A172 (cell line): ENCODE measurements around the gene EPHA1. TPM values are rescaled to one million over a fixed set of nuclear protein-coding genes. Genes with fewer than 3 reads are reported as not detected.

Experiments used
- DNase-seq: peaks from one replicate; pipeline ENCODE4 v3.0.0-alpha.2; 2015; ENCODE audit warnings: low spot score
- total RNA-seq: library from RNA; depleted of rRNA; stranded (reverse); fragments of >200 nt; shearing (Covaris generic); gene quantifications from 2 replicates; pipeline ENCODE4 v1.2.3, GENCODE V29; 2014

Gene EPHA1
- total RNA-seq, 1 experiment from 2014 or later, result 0.03 TPM

- no peak for DNase-seq
Measured at GRCh38 chr7:143389316-143390103, 19.1 kb downstream of the EPHA1 start.

- no peak for DNase-seq
Measured at GRCh38 chr7:143388491-143389101, 20.1 kb downstream of the EPHA1 start.

- no peak for DNase-seq
Measured at GRCh38 chr7:143388051-143388450, 20.6 kb downstream of the EPHA1 start.

GRCh38 chr7:143387156-143387975 is 21.3 kb downstream of the EPHA1 start:
- DNase-seq, result no peak

DNA sequence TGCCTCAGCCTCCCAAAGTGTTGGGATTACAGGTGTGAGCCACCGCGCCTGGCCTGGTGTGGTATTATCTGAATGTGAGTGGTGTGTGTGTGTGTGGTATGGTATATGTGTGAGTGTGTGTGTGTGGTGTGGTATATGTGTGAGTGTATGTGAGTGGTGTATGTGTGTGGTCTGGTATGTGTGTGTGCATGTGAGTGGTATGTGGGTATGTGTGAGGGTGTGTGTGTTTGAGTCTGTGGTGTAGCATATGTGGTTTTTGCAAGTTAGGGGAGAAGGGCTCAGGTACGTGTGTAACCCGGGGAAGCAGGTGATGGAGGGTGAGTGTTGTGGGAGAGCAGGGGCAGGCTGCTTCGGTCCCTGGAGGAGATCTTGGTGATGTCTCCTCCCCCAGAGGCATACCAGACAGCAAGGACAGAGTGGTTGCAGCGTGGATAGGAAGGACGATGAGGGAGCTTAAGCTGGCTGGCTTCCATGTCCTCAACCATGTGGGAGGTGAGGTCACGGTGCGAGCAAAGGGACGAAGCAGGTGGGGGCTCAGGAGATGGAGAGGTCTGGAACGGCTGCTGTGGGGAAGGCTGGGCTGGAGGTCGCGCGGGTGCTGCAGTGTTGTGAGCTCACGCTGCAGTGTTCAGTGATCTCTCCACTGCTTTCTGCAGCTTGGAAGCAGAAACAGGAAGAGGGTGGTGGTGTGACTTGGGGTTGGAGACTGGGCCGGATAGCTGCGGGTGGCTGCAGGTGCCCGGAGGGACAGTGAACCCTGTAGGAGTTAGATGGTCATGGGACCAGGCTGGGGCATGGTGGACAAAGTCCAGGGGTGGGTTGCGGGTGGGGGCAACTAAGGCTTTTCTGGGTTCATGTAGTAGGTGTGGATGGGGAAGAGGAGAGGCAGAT is 22.5 kb downstream of the EPHA1 start:
- DNase-seq, result no peak

GRCh38 chr7:143384661-143385631 is 23.7 kb downstream of the EPHA1 start:
- no peak for DNase-seq

DNA sequence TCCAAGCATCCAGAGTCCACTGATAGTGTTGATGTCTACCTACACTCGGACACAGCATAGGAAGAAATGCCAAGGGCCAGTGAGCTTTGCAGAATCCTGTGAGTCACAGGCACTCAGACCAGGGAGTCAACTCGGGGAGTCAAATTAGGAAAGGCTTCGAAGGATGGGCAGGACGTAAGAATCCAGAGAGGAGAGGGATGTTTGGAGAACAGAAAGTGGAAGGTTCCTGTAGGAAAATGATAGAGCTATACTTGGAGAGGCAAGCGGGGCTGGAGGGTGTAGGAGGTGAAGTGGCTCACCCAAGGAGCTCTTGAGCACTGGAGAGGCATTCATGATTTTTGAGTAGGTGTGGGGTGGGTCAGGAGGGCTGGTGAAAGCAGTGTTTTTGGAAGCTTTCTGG is 24.5 kb downstream of the EPHA1 start:
- no peak for DNase-seq

DNA sequence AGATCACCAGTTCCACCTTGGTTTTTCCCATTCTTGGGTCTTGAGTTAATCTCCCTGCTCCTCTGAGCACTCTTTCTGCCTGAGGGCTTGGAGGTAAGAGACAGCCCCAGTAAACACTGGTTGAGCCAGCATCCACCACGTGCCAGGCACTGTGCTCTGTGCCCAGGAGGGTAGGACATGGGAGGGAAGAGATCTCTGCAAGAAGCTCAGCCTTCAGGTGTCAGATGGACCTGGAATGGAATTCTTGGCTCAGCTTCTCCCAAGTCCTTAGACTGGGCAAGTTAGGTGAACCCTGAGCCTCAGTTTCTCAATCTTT is 25.1 kb downstream of the EPHA1 start:
- no peak for DNase-seq

DNA sequence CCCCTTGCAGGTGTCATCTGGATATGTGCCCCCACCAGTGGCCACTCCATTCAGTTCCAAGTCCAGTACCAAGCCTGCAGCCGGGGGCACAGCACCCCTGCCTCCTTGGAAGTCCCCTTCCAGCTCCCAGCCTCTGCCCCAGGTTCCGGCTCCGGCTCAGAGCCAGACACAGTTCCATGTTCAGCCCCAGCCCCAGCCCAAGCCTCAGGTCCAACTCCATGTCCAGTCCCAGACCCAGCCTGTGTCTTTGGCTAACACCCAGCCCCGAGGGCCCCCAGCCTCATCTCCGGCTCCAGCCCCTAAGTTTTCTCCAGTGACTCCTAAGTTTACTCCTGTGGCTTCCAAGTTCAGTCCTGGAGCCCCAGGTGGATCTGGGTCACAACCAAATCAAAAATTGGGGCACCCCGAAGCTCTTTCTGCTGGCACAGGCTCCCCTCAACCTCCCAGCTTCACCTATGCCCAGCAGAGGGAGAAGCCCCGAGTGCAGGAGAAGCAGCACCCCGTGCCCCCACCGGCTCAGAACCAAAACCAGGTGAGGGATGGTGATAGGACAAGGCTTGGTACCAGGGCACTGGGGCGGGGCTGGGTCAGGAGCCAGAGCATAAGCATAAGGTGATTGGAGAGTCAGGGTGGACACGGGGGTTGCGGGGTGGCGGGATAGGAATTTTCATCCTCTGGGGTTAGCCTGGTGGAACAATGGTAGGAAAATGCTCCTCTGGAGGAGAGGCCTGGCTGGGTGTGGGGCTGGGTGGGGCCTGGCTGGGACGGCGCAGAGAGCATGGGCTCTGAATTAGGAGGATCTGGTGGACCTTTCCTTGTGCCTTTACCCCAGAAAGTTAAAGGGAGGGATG is 25.6 kb downstream of the EPHA1 start:
- DNase-seq, result no peak

DNA sequence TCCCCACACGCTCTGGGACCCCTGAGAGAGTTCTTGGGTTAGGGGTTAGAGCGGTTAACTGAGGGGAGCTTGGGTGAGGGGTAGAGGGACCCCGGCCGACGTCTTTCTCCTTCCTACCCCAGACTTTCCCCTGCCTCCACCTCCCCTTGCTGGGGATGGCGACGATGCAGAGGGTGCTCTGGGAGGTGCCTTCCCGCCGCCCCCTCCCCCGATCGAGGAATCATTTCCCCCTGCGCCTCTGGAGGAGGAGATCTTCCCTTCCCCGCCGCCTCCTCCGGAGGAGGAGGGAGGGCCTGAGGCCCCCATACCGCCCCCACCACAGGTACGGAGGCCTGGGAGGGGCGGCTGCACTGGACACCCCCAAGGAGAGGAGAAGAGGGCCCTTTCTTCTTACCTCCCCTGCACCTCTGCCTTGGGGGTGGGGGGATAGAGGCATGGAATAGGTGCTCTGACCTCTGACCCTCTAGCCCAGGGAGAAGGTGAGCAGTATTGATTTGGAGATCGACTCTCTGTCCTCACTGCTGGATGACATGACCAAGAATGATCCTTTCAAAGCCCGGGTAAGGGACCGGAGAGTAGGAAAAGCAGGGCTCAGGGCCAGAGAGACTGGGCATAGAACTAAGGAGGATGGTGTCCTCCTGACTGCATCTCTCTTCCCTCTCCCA is 26.4 kb downstream of the EPHA1 start:
- DNase-seq, result no peak

DNA sequence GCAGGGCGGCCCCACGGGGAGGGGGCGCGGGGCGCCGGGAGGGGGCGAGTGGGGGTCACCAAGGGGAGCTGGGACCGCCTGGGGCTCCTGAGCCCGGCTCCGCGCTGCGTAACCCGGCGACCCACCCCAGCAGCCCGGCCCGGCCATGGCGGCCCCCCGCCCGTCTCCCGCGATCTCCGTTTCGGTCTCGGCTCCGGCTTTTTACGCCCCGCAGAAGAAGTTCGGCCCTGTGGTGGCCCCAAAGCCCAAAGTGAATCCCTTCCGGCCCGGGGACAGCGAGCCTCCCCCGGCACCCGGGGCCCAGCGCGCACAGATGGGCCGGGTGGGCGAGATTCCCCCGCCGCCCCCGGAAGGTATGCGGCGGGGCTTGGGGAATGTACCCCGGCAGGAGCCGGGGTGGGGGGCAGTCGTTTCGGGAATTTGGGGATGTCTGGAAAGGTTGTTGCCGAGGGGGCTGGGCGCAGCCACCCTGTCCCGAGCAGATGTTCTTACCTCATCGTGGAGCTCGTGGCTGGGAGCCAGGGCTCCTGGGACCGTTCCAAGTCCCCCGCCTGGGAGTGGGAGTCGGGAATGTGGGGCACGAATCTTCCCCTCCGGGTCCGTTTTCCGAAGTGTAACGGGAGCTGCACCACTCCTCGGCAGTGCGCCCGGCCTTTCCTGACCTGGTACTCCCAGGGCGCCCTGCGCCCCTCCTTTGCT is 27.1 kb downstream of the EPHA1 start:
- peak; percentile 58 for DNase-seq

DNA sequence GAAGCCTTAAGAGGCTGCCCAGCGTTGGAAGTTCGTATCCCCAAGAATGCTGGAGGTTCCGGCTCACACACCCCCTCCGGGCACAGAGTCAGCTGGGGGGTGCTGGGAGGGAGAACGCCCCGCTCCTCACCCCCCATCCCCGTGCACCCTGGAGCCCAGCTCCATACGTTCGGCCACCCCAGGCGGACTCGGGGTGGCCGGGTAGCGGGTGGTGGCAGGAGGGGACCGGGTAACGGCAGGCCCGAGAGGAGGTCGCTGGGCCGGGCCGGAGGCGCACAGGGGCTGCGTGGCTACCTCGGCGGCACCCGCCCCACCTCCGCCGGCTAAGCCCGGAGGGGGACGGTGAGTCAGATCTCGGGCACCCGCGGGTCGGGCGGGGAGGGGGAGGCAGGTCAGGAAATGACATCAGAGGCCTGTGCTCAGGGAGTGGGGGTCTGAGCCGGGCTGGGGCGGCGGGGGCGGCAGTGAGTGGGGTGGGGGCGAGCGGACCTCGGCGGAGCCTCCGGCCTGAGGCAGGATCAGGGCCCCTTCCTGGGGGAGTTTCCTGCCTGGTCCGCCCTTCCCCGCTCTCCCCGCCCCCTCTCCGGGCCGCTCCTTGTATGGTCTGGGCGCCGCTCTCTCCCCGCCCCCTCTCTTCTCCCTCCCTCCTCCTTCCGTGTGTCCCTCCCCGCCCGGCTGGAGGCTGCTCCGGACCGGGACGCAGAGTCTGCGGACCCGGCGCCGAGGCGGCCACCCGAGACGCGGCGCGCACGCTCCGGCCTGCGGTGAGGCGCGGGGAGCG is 27.8 kb downstream of the EPHA1 start, which contains the start of gene ZYX:
ZYX (plus strand) TSS at position 700 of the 781 bp plus-strand sequence. CDS start 227 bp downstream, outside the sequence.
- peak; percentile 85 for DNase-seq

- peak; percentile 72 for DNase-seq
Measured at GRCh38 chr7:143380260-143380645, 28.4 kb downstream of the EPHA1 start.

DNA sequence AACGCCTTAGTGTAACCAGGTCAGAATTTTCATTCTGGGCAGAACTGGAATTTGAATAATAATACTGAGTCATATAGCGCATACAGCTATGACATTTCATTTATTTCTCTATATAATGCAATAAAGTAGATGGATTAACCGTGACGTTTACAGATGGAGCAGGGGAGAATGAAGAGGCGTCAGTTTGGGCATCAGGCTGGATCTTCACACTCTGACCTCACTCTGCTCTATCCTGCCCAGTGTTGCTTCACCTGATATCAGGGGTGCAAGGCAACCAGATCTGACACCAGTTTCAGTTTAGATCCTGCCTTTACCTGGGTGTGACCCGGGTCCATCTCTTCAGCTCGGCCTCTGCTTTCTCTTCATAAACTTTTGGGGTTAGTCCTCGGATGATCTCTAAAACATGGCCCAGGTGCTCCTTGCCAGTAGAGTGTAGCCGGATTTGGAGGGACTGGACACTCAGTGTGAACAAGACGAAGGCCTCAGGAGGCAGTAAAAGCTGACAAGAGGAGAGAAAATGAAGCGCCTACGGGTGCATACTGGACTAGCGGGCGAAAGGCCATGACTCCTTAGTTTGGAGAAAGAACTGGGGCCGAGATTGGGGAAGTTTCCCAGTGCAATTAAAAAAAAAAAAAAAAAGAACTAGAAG is 28.9 kb downstream of the EPHA1 start:
- no peak for DNase-seq

- DNase-seq, result no peak
Measured at GRCh38 chr7:143376396-143376795, 32.3 kb downstream of the EPHA1 start.

DNA sequence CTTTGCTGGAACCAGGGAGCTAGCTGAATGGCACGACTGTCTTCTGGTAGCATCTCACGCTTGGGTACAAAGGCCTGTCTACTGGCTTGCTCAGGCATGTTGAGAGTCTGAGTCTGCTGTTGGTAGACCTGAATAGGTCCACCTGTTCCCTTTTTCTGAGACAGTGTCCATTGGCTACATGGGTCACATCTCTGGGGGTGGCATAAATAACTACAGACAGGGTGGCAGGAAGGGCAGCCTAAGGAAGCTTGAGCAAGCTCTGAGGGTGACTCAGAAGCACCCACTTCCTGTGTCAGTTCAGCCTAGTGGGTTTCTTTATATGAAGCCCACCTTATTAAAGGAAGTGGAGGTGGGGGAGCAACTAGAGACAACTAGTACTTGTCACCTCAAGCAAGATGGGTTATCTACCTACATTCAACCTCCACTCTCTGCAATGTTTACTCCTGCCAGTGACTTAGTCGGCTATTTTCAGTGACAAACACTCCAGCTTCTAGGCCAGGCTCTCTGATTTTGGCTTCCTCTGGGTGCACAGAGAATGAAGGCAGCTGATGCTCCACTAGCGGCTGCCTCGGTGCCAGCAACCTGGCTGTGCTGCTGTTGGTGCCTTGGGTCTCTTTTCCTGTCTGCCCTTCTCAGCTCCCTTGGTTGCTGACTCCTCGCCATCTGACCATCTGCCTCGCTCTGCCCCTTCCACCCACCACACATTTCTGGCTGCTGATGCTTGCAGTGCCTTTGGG is 33.2 kb downstream of the EPHA1 start:
- DNase-seq, result peak; percentile 72
